SU-DHL-6 (cell line): ENCODE data around the gene UBL5.

Source experiments
- H2AFZ ChIP-seq: fragments of 200-600 bp; sonication (generic); 2 replicates; pipeline ENCODE4 v1.6.1; 2014; ENCODE audit warnings: low read depth, mild to moderate bottlenecking, moderate library complexity, mixed read lengths, antibody characterized with exemption, low read length; ENCODE audit not compliant: severe bottlenecking
- H3F3A ChIP-seq: fragments of 200-600 bp; shearing (Covaris generic); 2 replicates; pipeline ENCODE4 v1.6.0; 2016; ENCODE audit warnings: antibody characterized with exemption, mild to moderate bottlenecking; ENCODE audit not compliant: insufficient read depth
- H3K27ac ChIP-seq: fragments of 200-600 bp; sonication (generic); 2 replicates; pipeline ENCODE4 v1.5.1; 2016; ENCODE audit warnings: low read depth, mild to moderate bottlenecking, low read length, moderate library complexity, mixed read lengths
- H3K27me3 ChIP-seq: fragments of 200-600 bp; sonication (generic), shearing (Covaris generic); 2 replicates; pipeline ENCODE4 v1.6.0; 2014; ENCODE audit warnings: mild to moderate bottlenecking, low read length
- H3K36me3 ChIP-seq: fragments of 200-600 bp; sonication (generic); 2 replicates; pipeline ENCODE4 v1.6.1; 2014; ENCODE audit warnings: mild to moderate bottlenecking, low read length, mixed read lengths
- H3K4me2 ChIP-seq: fragments of 300-600, 200-600 bp; shearing (Covaris generic), sonication (generic); 2 replicates; pipeline ENCODE4 v1.6.0; 2014; ENCODE audit warnings: low read length, low read depth, mild to moderate bottlenecking; ENCODE audit not compliant: poor library complexity, severe bottlenecking
- H3K4me3 ChIP-seq: fragments of 200-600 bp; sonication (generic); 2 replicates; pipeline ENCODE4 v1.5.1; 2014; ENCODE audit warnings: antibody characterized with exemption, low read length, mild to moderate bottlenecking, mixed read lengths; ENCODE audit not compliant: insufficient read depth, poor library complexity, severe bottlenecking
- H3K79me2 ChIP-seq: fragments of 200-600 bp; sonication (generic); 2 replicates; pipeline ENCODE4 v1.6.1; 2014; ENCODE audit warnings: mild to moderate bottlenecking, low read length, moderate library complexity; ENCODE audit not compliant: insufficient read depth
- H3K9ac ChIP-seq: fragments of 200-600 bp; sonication (generic); 2 replicates; pipeline ENCODE4 v1.7.0; 2014; ENCODE audit warnings: mild to moderate bottlenecking, low read length
- H3K9me2 ChIP-seq: fragments of 200-600 bp; sonication (generic); replicated peaks from 2 replicates; pipeline ENCODE4 v1.6.1; 2014; ENCODE audit warnings: low read length; ENCODE audit not compliant: insufficient read depth
- H3K9me3 ChIP-seq: fragments of 200-600 bp; sonication (generic); 2 replicates; pipeline ENCODE4 v1.6.1; 2014; ENCODE audit warnings: low read length, mixed read lengths; ENCODE audit not compliant: insufficient read depth
- H4K20me1 ChIP-seq: fragments of 200-600 bp; sonication (generic); 2 replicates; pipeline ENCODE4 v1.6.1; 2014; ENCODE audit warnings: low read depth, mild to moderate bottlenecking, antibody characterized with exemption, low read length, moderate library complexity, mixed read lengths
- EZH2phosphoT487 ChIP-seq: fragments of 200-600 bp; sonication (generic), shearing (Covaris generic); conservative IDR thresholded peaks from 2 replicates; pipeline ENCODE4 v1.6.1; 2018; ENCODE audit warnings: mild to moderate bottlenecking, antibody characterized with exemption, low read length, moderate library complexity, mixed read lengths
- TF ChIP-seq, protein P1 (sequence below): fragments of 200-600 bp; sonication (generic); IDR thresholded peaks from one replicate; pipeline ENCODE4 v1.5.1; 2017; ENCODE audit warnings: antibody characterized with exemption, mild to moderate bottlenecking, low read length, moderate library complexity; ENCODE audit not compliant: insufficient read depth, poor library complexity, severe bottlenecking

Gene UBL5

DNA sequence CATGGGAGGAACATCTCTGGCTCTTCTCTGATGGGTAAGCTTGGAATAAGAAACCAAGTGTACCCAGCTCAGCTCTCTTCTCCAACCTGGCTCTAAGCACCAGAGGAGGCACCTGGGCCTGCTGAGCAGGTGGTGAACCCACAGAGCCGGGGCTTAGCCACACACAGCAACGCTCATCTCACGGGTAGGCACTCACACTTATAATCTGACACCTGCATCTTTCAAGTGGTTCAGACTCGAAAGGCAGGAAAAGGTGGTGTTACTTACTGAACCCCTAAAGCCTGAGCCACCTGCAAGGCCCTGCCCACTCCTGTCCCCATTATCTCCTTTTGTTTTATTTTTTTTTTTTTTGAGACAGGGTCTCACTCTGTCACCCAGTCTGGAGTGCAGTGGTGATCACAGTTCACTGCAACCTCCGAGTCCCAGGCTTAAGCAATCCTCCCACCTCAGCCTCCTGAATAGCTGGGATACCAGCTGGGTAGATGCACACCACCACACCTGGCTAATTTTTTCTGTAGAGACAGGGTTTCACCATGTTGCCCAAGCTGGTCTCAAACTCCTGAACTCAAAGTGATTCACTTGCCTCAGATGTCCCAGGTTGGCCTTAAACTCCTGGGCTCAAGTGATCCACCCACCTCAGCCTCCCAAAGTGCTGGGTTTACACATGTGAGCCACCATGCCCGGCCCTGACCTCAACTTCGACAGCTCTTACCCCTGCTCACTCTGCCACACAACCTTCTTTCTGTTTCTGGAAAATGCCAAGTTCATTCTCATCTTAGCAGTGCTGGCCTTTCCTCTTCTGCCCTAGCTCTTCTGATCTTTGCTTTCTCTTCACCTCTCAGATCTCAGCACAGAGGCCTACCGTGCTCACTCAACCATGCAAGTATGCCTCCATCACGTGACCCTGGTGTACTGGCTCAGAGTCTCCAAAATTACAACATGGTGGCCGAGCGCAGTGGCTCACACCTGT is 18.6 kb upstream of the UBL5 start:
- TF ChIP-seq, protein P1, sequence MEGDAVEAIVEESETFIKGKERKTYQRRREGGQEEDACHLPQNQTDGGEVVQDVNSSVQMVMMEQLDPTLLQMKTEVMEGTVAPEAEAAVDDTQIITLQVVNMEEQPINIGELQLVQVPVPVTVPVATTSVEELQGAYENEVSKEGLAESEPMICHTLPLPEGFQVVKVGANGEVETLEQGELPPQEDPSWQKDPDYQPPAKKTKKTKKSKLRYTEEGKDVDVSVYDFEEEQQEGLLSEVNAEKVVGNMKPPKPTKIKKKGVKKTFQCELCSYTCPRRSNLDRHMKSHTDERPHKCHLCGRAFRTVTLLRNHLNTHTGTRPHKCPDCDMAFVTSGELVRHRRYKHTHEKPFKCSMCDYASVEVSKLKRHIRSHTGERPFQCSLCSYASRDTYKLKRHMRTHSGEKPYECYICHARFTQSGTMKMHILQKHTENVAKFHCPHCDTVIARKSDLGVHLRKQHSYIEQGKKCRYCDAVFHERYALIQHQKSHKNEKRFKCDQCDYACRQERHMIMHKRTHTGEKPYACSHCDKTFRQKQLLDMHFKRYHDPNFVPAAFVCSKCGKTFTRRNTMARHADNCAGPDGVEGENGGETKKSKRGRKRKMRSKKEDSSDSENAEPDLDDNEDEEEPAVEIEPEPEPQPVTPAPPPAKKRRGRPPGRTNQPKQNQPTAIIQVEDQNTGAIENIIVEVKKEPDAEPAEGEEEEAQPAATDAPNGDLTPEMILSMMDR, result no peak
- no peak for TF ChIP-seq EZH2phosphoT487

DNA sequence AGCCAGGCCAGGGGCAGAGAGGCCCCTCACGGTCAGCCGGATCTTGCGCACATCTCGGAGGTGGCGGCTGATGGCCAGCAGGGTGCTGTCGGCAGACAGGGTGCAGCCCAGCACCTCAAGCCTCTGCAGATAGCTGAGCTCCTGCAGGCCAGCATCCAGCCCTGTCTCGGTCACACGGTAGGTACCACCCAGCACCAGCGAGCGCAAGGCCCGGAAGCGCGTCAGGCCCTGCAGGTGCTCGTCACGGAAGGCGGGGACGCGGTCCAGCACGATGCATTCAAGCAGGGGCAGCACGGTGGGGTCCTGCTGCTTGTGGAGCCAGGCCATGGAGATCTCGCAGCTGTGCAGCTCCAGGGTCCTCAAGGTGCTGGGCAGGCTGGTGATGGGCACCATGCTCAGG is 16.6 kb upstream of the UBL5 start:
- no peaks in the 10 kb centered on the region for H3F3A ChIP-seq
- peaks cover 12% of the 10 kb centered on the region; the same call in 1 of the 2 replicates for H3K79me2 ChIP-seq
- no peak overlapping the region for H3K9ac ChIP-seq
- H3K9me3 ChIP-seq, result peaks cover 7% of the 10 kb centered on the region; the same call in 1 of the 2 replicates
- H2AFZ ChIP-seq, result no peak overlapping the region
- no peak overlapping the region for H3K4me3 ChIP-seq
- H3K4me2 ChIP-seq, result no peak overlapping the region
- peaks cover 4% of the 10 kb centered on the region; the same call in 1 of the 2 replicates for H3K36me3 ChIP-seq
- no peak overlapping the region for H3K27ac ChIP-seq
- no peaks in the 10 kb centered on the region for H4K20me1 ChIP-seq
- TF ChIP-seq, protein P1, result no peak
- TF ChIP-seq EZH2phosphoT487, result no peak
- H3K27me3 ChIP-seq, result no peaks in the 10 kb centered on the region
- no peaks in the 10 kb centered on the region for H3K9me2 ChIP-seq

More for the DNA sequence above, 18.6 kb upstream of the UBL5 start:
- Histone ChIP-seq H4K20me1 (no peaks in the 10 kb centered on the region), H3F3A (no peaks in the 10 kb centered on the region), H3K79me2 (peaks cover 3% of the 10 kb centered on the region; the same call in 1 of the 2 replicates), H3K27ac (no peak overlapping the region), H3K27me3 (no peaks in the 10 kb centered on the region), H3K9ac (no peak overlapping the region), H2AFZ (no peak overlapping the region), H3K9me3 (no peaks in the 10 kb centered on the region), H3K9me2 (no peaks in the 10 kb centered on the region), H3K36me3 (no peaks in the 10 kb centered on the region; the same call in 1 of the 2 replicates), H3K4me2 (no peak overlapping the region), H3K4me3 (no peak overlapping the region)

DNA sequence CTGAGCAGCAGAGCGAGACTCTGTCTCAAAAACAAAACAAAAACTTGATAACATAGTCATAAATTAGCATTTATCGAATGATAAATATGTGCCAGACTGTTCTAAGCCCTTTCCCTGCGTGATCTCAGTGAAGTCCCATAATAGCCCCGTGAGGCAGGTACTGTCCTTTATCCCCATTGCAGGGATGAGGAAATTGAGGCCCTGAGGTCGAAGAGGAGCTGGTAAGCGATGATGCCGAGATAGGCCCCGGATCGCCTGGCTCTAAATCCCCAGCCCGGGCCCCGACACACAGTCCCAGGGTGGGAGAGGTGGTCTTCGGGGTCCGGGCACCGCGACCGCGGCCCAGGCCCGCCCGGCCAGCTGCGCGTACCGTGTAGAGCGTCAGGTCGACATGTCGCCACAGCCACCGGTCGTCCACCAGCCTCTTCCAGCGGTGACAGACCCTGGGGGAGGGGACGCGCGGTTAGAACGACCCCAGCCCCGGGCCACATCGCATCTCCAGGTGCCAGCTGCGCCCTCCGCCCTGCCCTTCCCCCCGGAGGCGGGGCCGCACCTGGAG is 9.5 kb upstream of the UBL5 start:
- peak overlapping the region; percentile 74 for H3K4me2 ChIP-seq
- H4K20me1 ChIP-seq, result no peaks in the 10 kb centered on the region
- H3K9me3 ChIP-seq, result peaks cover 8% of the 10 kb centered on the region; the same call in 1 of the 2 replicates
- H3K4me3 ChIP-seq, result peak overlapping the region; percentile 92
- H3K27me3 ChIP-seq, result no peaks in the 10 kb centered on the region
- peak overlapping the region; percentile 83 for H3K9ac ChIP-seq
- TF ChIP-seq, protein P1, result no peak
- no peak for TF ChIP-seq EZH2phosphoT487
- peaks cover 38% of the 10 kb centered on the region for H3K79me2 ChIP-seq
- H2AFZ ChIP-seq, result peak overlapping the region; percentile 91
- peaks cover 15% of the 10 kb centered on the region; the same call in 1 of the 2 replicates for H3K36me3 ChIP-seq
- no peaks in the 10 kb centered on the region; the same call in 1 of the 2 replicates for H3F3A ChIP-seq
- peak overlapping the region; percentile 82 for H3K27ac ChIP-seq
- H3K9me2 ChIP-seq, result no peaks in the 10 kb centered on the region
